SK-MEL-5 (cell line): Measurements from ENCODE around the gene DEPDC1. TPM values are rescaled to one million over a fixed set of nuclear protein-coding genes. Genes with fewer than 3 reads are reported as not detected.
A peak's percentile ranks its signal among the peaks of the same experiment; 100 is the strongest.
"Not testable (repeated sequence)": the region's sequence is repeated elsewhere in the genome, so short reads cannot be mapped to it uniquely, and the experiment has no call there.

Experiments used
- DNase-seq: peaks from one replicate; pipeline ENCODE4 v3.0.0-alpha.2; 2016; ENCODE audit warnings: low read depth, low spot score
- in situ Hi-C: cut with HindIII; loops from 2 replicates; pipeline ENCODE4 v1.10.0; 2016; ENCODE audit warnings: low sequenced_read_pairs, high pct_unique_total_duplicates, low pct_unique_long_range_greater_than_20kb
- total RNA-seq: library from RNA; depleted of rRNA; stranded (reverse); fragments of >200 nt; shearing (Covaris generic); gene quantifications from 2 replicates; pipeline ENCODE4 v1.2.3, GENCODE V29; 2014

Gene DEPDC1
- total RNA-seq, 1 experiment from 2014 or later = 27.6 TPM

DNA sequence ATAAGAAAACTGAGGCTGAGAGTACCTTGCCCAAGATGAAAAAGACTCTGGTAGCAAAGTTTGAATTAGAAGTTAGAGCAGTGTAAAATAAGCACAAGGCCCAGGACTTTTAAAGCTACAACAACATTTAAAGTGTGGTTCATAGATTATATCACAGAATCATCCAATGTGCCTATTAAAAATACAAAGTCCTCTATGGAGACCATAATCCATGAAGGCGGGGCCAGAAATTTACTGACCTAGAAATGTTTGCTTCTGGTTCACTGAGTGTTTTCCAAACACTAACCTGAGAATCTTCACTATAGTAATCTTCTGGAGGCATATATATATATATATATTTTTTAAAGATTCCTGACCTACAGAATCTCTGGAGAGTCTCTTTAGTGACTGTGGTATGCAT lies 12.3 kb downstream of the DEPDC1 start:
- in situ Hi-C loops = no loop called here
- DNase-seq = no peak

DNA sequence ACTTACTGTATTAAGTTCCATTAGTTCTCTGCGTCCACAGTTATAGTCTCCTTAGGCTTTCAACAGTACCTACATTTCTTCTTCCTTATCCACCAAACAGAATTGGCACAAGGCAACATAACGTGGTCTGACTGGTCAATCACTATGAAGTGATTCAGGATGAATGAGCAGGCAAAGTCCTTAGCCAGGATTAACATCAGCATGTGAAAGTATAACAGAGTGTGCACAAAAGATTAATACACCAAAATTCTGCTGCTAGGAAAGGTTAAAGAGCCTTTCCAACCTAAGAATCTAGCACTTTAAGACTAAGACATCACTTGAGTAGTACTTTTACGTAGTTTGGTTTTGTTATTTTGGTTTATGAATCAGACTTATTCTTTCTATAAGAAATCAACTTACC lies 15.8 kb downstream of the DEPDC1 start:
- no peak for DNase-seq
- in situ Hi-C loops = no loop called here

DNA sequence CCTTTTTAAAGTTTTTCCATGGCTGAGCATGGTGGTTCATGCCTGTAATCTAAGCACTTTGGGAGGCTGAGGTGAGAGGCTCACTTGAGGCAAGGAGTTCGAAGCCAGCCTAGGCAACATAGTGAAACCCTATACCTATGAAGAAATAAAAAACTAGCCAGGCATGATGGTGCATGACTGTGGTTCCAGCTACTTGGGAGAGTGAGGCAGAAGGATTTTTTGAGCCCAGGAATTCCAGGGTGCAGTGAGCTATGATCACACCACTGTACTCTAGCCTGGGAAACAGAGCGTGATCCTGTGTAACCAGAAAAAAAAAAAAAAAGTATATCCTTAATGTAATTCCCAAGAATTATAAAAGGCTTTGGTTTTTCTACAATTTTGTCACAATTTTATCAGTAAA lies 17.4 kb downstream of the DEPDC1 start:
- DNase-seq = no peak
- in situ Hi-C loops = no loop called here

DNA sequence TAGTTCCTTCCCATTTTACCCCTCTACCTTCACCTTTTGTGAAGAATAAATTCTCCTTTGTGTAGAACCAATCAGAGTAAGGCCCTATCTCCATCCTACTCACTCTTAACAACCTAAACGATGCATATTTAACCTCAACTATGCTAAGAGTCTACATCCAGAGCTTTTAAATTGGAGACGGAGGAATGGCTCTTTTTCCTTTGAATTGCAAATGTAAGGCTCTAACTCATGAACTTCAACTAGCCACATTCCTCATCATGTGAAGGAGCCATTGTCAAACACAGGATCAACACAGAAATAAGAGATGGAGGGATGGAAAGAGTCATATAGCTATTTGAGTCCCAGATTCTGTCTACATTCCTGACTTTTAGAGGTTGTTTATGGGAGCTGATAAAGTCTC lies 18.2 kb downstream of the DEPDC1 start:
- in situ Hi-C loops = no loop called here
- no peak for DNase-seq

DNA sequence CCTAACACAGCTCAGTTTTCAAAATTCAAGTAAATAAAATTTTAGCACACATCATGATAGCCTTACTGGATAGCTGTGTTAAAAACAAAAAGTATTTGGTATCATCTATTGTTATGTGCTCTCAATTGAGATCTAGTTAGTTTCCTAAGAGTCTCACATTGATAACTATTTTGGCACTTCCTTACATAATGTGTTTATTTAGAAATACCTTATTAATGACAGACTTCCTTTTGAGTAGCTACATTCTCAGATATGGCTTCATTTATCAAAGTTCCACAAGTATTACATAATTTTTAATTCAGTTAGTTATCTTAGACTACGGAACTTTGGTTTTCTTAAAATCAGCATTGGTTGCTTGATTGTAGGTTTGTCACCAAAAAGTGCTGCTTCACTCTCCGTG lies 20.3 kb downstream of the DEPDC1 start:
- DNase-seq, in situ Hi-C loops: not testable (repeated sequence)

DNA sequence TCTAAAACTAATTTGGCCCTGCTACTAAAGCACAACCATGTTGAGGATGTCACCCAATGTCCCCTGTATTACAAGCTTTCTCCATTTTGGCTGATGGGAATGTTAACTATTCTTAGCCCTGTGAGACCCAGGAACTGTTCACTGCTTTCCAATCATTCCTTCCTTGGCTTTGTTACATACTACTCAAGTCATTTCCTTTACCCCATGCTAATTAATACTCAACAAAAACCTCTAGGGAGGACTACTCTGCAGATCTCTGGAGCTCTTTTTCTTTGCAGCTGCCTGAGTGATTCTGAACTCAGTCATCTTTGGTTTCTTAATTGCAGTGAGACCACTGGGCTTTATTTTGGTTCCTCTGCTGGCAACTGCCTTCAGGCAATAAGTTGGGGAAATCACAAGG lies 23.8 kb downstream of the DEPDC1 start:
- no peak for DNase-seq
- in situ Hi-C loops = no loop called here

DNA sequence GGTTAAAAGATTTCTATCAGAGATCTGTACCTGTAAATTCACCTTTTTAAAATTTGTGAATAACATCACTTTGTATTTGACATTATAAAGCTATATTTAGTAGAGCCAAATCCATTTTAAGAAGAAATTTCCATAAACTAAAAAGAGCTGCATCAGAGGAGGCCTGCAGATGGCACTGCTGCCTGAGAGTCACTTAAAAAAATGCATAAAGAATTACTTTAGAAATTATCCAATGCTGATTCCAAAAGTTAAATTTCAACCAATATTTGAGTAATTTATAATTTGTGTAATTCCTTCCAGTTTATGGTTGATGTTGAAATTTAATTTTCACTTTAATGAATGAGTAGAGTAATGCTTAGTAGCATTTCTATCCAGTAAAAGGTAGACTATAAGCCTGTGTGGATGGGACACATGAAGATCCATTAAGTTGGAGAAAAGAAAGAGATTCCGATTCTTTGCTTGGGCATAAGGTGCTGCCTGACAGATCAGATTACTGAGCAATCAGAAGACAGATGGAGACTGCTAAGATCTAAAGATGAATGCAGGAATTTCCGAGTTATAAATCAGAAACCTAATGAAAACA lies 26.4 kb downstream of the DEPDC1 start:
- DNase-seq = peak; percentile 30
- in situ Hi-C loops = no loop called here

DNA sequence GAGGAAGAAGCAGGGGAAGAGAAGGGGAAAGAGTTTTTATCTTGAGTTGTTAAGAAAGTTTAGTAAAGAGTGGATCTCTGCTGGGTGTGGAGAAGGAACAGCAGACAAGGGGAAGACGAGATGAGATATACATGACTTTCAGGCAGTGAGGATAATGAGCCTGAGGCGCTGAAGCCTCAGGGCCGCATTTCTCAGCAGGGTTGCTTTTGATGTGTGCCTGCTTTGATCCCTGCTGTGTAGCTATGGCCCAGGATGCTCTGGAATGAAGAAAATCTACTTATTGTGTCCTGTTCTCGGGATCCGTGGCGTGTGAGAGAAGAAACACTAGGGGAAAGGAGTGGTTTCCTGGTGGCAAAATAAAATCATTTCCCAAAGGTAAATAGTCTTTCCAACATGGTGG lies 32.0 kb downstream of the DEPDC1 start:
- in situ Hi-C loops = no loop called here
- DNase-seq = no peak

DNA sequence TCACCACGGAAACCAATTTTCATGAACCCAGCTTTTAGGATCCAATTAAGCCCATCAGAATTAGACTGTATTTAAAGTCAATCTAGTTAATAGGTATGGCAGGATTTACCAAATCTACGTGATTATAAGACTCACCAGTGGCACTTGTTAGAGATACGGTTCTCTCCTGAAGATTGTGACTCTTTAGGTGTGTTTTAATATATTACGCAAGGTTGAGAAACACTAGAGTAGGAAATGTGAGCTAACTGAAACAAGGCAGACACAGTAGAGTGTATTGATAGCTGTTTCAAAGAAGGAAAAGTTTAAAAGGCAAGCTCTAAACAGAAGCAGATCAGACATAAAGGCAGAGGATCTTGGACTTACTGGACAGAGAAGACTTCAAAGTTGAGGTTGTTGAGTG lies 35.9 kb downstream of the DEPDC1 start:
- in situ Hi-C loops = no loop called here
- DNase-seq = no peak

DNA sequence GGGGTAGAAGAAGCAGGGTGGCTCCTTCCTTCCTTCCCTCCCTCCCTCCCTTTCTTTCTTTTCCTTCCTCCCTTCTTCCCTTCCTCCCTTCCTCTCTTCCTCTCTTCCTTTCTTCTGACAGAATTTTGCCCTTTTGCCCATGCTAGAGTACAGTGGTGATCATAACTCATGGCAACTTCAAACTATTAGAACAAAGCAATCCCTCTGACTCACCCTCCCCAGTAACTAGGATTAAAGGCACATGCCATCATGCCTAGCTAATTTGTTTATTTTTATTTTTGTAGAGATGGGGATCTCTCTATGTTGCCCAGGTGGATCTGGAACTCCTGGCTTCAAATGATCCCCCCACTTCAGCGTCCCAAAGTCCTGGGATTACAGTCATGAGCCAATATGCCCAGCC lies 37.1 kb downstream of the DEPDC1 start:
- DNase-seq = no peak
- in situ Hi-C loops = no loop called here

DNA sequence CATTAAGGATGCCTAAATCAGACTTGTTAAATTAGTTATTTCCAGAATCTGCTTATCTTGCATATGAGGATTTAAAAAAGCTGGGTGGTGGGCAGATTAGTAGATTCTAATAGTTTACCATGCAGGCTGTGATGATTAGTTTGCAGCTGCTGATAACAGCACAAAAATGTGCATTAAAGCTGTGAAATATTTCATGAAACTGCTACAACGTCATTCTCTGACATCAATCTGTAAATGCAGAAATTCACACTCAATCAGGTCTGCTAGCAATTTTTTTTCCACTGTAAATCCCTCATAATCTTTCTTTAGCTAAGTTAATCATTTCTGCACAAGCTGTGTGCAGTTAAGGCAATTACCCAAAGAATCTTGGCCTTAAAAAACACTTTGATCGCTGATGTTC lies 37.8 kb downstream of the DEPDC1 start:
- in situ Hi-C loops = no loop called here

DNA sequence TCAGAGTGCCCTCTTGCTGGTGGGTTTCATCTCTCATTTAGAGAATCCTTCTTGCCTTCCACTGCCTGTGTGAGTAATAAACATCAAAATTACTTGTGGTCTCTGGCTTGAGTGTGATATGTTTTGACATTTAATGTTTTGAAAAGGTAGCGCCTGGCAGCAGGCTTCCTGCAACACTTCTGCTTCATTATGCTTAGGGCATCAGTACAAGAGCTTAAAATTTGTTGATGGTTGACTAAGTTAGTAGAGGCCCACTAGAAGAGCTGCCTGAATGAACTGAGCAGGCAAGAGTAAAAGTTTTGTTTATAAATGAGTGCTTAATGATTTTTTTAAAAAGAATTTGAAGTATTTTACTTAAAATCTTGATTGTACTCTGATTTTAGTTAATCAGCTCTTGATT lies 40.7 kb downstream of the DEPDC1 start:
- DNase-seq = no peak
- in situ Hi-C loops = no loop called here

More for the DNA sequence above, 37.8 kb downstream of the DEPDC1 start:
- DNase-seq = no peak

DNA sequence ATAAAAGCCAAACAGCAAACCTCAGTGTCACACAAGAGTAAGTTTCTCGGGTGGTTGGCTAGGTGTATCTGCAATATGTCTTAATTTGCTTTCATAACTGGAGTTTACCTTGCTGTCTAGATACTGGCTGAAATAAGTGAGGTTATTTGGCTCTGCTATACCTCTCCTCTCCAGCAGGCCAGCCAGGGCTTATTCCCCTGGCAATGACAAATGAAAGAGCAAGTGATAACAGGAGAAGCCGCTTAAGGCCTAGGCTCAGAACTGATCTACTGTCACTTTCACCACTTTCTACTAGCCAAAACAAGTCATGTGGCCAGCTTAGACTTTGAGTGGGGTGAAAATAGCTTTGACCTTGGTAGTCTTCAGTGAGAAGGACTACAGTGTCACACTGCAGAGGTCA lies 42.3 kb downstream of the DEPDC1 start:
- in situ Hi-C loops = no loop called here
- peak; percentile 8 for DNase-seq

DNA sequence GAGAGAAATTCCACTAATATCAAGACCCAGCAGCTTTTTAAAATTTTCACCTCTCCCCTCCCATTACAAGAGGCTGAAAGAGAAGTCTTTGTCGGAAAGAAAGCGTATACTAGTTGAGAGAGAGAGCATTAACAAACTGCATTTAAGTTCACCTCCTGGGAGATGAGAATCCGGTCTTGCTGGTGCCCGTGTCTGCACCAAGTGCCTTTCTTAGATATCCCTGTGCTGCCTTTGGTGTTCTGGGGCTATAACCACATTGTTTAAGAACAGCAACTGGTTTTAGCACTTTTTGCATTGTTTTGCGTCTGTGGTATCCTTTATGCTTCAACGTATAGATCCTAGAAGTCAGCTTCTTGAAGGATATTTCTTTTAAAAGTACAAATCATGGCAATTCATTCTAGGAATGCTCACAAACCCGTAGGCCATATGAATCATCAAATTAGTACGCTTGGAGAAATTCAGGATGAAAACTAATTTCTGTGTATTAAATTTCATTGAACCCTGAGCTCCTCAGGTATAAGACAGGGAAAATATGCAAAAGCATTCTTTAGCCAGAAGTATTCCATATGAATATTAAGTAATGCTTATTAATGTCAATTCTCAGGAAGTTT lies 43.7 kb downstream of the DEPDC1 start:
- no peak for DNase-seq

DNA sequence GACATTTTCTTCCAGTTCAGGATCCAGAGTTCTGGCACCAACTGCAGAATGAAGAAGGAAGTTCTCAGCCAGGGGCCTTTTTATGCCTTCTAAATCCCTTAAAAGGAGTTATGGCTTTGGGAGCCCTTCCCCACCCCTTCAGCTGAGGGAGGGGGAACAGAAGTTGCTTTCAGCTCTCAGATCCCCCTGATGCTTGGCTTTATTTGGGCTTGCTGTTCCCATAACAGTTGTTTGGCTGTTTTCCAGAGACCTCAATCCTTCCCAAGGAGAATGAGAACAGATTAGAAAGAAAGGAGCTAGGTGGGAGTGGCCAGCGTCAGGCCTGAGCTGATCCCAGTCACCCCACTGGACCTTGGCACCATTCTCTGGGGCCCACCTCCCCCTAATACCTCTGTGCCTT lies 47.0 kb downstream of the DEPDC1 start, which contains the start of gene RPE65:
RPE65 (minus strand) TSS at position 54 of the 400 bp plus-strand sequence; CDS start at position 5, 49 bp downstream.
- no peak for DNase-seq
- in situ Hi-C loops = no loop called here

More for the DNA sequence above, 43.7 kb downstream of the DEPDC1 start:
- in situ Hi-C loops = no loop called here

DNA sequence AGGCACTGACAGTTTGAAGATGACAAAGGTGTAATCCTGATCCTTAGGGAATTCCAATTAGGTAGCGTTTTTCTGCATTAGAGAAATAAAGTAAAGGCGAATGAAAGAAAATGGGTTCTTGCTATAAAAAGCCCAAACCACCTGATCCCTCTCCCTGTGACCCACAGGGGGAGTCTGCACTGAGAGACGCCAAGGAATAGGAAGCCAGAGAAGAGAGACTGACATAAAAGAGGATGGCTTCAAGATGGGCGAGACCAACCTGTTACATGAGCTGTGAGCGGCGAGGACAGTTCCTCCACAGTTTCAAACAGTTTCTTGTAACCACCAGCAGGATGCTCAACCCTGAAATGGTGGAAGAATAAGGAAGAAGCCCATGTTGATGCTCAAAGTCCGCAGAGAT lies 48.5 kb downstream of the DEPDC1 start:
- DNase-seq = no peak
- in situ Hi-C loops = no loop called here

DNA sequence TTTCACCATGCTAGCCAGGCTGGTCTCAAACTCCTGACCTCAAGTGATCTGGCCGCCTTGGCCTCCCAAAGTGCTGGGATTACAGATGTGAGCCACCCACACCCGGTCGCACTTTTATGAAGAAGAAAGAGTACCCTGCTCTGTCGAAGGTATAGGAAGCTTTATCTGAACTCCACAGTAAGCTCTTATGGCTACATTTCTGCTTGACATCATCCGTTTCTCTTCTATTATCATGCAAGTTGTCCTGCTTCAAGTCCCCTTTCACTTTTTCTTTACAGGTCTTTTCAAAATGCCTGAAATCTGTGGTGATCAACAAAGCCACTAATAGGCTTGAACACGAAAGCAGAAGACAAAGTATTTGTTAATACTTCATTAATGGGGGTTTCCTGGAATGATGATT lies 51.2 kb downstream of the DEPDC1 start:
- in situ Hi-C loops = no loop called here
- no peak for DNase-seq

DNA sequence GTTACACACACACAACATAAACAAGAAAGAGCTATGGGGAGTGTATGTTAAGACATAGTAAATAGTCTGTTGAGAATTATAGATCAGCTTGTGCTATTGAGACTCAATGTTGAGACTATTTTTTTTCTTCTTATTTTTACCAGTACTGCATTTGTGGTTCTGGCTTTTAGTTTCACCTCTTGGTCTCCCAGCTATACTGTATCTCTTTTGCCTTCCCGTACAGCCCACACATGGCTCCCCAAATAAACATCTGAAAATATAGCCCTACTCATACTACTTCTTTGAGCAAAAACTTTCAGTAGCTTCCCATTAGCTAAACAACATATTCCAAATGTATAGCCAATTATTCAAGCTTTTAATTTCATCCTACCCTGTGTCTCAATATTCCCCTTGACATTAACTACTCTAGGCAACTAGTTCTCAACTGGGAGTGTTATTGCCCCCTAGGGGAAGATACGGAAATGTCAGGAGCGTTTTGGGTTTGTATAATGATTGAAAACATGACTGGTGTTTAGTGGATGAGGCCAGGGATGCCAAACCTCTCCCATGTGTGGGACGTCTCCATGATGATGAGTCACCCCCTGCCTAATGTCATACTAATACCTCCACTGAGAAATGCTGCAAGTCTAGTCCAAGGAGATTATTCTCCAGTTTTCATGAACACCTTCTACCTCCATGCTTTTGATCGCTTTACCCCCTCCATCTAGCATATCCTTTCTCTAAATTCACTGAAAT lies 53.9 kb downstream of the DEPDC1 start:
- in situ Hi-C loops = no loop called here
- peak; percentile 80 for DNase-seq

DNA sequence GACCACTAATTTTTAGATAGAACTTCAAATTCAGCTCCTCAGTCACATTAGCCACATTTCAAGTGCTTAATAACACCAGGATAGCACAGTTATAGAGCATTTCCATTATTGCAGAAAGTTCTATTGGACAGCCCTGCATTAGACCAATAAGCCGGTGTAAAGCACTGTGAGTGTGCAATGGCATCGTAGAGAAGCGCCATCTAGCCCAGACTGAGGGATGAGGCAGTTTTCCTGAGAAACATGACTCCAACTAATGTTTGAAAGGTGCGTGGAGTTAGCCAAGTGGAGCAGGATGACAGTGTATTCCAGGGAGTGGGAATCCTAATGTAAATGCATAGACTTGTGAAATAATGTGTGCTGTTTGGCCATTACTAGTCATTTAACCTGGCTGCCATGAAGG lies 54.9 kb downstream of the DEPDC1 start:
- in situ Hi-C loops = no loop called here

More for the DNA sequence above, 54.9 kb downstream of the DEPDC1 start:
- DNase-seq = peak; percentile 46
